ENCODE results near the gene GLYATL1B. TPM values are rescaled to one million over a fixed set of nuclear protein-coding genes. Genes with fewer than 3 reads are reported as not detected.
"Not testable (repeated sequence)": the region's sequence is repeated elsewhere in the genome, so short reads cannot be mapped to it uniquely, and the experiment has no call there.

The GLYATL1B gene
- total RNA-seq, 1 donor from 2014 or later = not detected

DNA sequence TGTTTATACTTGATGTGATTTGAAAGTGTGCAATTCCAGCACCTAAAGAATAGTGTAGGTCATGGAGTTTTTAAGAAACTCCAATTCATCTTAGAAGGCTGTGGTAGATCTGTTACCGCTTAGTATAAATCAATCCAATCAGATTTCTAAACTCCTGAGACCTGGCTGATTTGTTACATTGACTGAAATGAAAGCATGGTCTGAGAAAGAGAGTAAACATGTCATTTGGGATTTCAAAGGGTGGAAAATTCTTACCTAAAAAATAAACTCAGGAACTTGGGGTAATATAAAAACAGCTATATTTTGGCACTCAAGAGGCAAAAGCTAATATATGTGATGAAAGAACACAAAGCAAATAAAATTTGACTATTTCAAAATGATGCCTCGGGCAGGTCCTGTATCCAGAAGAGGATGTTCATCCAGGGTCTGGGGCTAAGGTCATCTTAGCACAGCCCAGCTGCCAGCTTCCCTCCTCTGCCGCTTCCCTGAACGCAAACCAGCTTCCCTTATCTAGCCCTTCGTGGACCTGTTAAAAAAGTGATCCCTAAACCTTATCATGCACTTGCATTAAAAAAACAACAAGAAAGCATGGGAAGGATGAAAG, 10.0 kb downstream of the GLYATL1B start:
- not testable (repeated sequence) for DNase-seq (ENCODE audit: low read depth)

GRCh38 chr11:59097113-59097708, 11.1 kb downstream of the GLYATL1B start:
- DNase-seq (ENCODE audit: low read depth) = peak; percentile 73

DNA sequence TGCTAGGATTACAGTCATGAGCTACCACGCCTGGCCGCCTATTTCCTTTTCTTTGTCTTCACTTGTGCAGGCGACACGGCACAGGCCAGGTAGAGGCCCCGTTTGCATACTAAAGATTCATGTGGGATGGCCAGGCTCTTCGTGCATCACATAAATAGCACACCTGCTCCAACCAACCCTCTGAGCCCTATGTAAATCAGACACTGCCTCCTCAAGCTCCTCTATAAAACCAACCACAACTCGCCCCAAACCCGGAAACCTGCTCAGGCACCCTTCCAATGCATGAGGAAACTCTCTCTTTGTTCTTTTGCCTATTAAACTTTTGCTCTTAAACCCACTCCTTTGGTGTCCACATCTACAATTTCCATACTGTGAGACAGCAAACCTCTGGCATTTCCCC, 11.8 kb downstream of the GLYATL1B start:
- DNase-seq (ENCODE audit: low read depth) = not testable (repeated sequence)

- peak; percentile 49 for DNase-seq (ENCODE audit: low read depth)
Observed at GRCh38 chr11:59102259-59102765, 16.2 kb downstream of the GLYATL1B start.

DNA sequence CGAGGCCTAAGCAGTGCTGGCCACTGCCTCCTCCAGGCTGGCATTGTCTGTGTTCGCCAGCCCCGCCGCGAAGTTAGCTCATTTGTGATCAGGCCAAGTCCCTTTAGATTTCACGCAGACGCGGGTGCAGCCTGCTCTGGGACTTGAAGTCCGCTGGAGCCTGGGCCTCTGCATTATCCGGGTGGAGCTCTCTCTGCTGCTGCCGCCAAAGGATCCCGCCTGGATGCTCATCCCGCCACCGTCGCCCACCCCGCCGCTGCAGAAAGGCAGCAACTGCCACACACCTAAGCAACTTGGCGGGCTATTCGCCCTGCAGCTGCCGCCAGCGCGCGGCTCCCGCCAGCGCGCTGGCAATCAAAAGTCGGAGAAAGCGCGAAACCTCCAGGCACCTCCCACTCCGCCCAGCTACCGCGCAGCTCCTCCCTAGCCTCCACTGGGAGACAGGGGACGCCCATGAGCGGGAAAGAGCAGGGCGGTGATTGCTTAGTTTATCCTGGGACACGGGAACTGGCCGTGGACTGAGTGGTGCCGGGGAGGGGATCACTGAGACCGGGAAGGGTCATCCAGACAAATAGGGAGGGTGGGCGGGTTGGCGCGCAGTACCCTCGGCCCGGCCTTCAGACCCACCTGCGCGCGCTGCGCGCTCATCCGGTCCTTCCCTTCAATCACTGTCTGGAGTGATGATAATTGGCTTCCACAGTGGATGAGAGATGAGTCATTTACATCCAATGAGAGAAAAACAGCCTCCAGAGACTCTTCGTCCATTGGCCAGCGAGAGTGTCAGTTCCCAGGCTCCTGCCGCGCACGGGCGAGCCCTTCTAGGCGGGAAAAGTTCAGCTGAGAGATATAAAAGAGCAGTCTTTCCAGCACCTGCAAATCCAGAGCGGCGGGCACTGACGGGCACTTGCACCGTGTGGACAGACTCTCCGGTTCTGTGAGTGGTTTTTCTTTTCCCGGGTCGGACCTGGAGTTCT, 20.5 kb downstream of the GLYATL1B start, which contains the start of gene FAM111B:
TSS of gene FAM111B (plus strand) at position 875 of the 974 bp plus-strand sequence. CDS start 2,389 bp downstream, outside the sequence.
- DNase-seq (ENCODE audit: low read depth) = peak; percentile 93

DNA sequence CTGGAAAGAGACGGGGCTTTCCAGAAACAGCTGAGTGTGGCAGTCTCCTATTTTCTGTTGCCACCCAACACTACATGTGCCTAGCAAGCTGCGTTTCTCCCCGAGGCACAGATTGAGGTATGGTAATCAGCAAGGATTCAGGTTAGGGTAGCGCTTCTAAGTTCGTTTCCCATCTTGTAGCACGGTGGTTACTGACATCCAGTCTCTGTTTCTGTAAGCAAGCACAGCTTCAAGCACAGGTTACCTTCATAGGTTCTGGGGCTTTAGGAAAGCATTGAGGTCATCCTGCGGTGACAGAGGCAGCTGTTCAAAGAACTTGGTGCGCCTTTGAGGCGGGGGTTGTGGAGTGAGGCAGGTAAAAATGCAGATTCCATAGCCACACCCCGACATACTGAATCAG, 21.6 kb downstream of the GLYATL1B start:
- DNase-seq (ENCODE audit: low read depth) = not testable (repeated sequence)

- no peak for DNase-seq (ENCODE audit: low read depth)
Observed at GRCh38 chr11:59112494-59112893, 26.4 kb downstream of the GLYATL1B start.

DNA sequence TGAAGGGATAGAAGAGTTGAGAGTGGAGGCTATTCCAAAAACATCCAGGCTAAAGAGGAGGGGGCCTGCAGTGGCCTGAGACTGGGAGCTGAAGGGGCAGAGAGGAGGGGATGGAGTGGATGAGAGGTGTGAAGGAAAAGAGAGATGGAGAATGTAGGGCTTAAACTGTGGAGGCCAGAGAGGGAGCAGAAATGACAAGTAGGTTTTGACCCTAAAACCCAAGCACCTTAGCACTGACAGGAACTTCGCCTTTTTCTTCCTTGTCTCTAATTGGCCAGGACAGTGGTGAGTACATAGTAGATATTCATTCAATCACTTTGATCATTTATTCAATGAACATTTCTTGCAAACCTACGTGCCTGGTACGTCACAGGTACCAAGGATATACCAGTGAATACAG, 28.2 kb downstream of the GLYATL1B start:
- DNase-seq (ENCODE audit: low read depth) = no peak

DNA sequence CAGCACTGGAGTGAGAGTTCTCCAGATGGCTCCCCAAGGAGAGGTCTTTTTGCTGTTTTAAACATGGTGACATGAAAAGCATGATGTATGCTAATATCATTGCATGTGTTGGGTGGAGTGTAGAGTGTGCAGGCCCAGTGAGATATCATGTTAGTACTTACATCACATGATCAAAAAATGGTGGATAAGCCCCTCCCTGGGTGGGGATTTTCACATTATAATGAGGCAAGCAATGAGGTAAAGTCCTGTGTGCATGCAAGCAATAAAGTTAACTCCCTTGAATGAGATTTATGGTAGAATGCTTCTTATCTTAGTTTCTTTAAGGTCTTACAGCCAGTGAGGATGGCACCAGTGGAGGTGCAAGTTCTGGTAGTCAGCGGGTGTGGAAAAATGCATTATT, 29.4 kb downstream of the GLYATL1B start:
- no peak for DNase-seq (ENCODE audit: low read depth)

DNA sequence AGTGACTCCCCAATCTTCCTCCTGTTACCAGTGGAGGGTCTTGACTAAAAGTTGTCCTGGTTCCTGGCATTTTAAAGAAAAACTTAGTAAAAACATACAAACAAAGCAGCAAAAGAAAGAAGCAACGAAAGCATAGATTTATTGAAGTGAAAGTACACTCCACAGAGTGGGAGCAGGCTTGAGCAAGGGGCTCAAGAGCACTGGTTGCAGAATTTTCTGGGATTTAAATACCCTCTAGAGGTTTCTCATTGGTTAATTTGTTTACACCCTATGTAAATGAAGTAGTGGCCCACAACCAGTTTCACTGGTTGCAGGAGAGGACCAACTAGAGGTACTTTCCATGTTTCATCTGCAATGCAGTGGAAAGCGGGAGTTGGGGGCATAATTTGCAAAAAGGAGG, 31.7 kb downstream of the GLYATL1B start:
- DNase-seq (ENCODE audit: low read depth) = no peak

DNA sequence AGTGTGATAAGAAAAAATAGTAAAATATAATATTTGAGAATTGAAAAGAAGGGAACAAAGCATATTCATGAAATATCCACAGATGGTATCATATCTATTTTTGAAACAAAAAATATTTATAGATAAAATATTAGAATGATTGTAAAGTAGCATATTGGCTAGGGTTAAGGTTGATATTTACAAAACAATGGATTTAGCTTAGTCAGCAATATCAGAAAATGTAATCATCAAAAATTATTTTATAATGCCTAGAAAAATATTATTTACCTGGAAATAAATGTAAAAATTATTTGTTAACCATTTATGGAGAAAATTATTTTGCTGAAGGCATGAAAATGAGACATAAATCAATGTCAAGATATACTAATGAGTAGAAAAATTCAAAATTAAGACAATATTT, 33.7 kb downstream of the GLYATL1B start:
- no peak for DNase-seq (ENCODE audit: low read depth)

- DNase-seq (ENCODE audit: low read depth) = peak; percentile 82
Observed at GRCh38 chr11:59135648-59136461, 49.7 kb downstream of the GLYATL1B start.

GRCh38 chr11:59136551-59136950, 50.4 kb downstream of the GLYATL1B start:
- not testable (repeated sequence) for DNase-seq (ENCODE audit: low read depth)

GRCh38 chr11:59137190-59137589, 51.1 kb downstream of the GLYATL1B start:
- DNase-seq (ENCODE audit: low read depth) = no peak

- DNase-seq (ENCODE audit: low read depth) = no peak
Observed at GRCh38 chr11:59138643-59139042, 52.5 kb downstream of the GLYATL1B start.

DNA sequence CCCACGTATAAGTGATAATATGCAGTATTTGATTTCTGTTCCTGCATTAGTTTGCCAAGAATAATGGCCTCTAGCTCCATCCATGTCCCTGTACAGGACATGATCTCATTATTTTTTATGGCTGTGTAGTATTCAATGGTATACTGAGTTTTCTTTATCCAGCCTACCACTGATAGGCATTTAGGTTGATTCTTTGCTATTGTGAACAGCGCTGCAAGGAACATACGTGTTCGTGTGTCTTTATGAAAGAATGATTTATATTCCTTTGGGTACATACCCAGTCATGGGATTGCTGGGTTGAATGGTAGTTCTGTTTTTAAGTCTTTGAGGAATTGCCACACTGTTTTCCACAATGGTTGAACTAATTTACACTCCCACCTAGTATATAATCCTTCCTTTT, 55.1 kb downstream of the GLYATL1B start:
- no peak for DNase-seq (ENCODE audit: low read depth)

DNA sequence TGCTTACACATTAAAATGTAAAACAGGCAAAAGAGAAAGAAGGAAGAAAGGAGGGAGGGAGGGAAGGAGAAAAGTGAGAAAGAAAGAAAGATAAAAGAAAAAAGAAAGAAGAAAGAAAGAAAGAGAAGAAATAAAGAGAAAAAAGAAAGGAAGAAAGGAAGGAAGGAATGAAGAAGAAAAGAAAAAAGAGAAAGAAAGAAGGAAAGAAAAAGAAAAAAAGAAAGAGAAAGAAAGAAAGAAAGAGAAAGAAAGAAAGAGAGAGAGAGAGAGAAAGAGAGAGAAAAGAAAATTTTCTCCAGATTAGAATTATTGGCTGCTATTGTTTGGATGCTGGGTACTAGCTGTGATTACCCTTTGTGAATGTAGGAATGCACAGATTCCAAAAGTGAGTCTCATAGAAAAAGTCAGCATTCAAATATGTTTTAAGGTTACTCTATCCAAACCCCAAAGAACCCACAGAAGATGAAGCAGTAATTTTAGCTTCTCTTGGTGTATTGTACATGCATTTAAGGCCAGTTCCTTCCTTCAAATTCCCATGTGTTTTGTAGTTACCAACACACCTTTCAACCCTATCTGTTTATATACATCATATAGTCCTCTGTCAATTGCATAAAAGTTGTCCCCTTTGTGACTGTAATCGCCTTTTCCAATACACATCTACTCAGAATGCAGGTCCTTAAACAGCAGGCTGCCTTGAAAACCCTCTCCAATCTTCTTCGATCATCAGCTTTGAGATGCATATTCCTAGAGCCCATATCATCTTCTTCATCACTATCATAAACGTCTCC, 55.8 kb downstream of the GLYATL1B start:
- peak; percentile 3 for DNase-seq (ENCODE audit: low read depth)

- peak; percentile 86 for DNase-seq (ENCODE audit: low read depth)
Observed at GRCh38 chr11:59142530-59143507, 56.7 kb downstream of the GLYATL1B start, which contains the start of gene FAM111A. TSS of gene FAM111A (plus strand) at chr11:59142856. CDS start at chr11:59148873, 6,017 bp downstream.

DNA sequence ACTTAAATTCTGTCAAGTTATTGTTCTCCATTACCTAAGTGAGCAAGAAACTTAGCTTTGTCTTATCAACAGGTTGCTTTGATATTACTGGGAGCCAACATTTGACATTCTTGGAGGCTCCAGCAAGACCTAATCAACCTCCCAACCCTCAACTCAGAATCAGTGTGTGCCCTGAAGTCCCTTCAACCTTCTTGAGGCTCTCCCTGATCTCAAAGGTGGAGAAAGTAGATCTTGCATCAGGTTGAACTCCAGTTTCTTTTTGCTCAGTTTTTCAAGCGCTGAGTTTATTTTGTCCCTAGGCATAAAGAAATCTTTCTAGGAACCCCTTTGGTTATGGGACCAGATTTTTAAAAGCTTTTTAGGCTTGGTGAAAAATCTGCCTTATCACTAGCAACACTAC, 58.0 kb downstream of the GLYATL1B start:
- no peak for DNase-seq (ENCODE audit: low read depth)
